ENCODE measurements around the gene CACNA1B. TPM values are rescaled to one million over a fixed set of nuclear protein-coding genes. Genes with fewer than 3 reads are reported as not detected.

CACNA1B gene
- total and polyA plus RNA-seq, 9 of the 15 experiments (the other 6 are each of a cell fraction or from before 2014, with no cell fraction given), result 0.01 to 0.04 TPM; not detected in 7

DNA sequence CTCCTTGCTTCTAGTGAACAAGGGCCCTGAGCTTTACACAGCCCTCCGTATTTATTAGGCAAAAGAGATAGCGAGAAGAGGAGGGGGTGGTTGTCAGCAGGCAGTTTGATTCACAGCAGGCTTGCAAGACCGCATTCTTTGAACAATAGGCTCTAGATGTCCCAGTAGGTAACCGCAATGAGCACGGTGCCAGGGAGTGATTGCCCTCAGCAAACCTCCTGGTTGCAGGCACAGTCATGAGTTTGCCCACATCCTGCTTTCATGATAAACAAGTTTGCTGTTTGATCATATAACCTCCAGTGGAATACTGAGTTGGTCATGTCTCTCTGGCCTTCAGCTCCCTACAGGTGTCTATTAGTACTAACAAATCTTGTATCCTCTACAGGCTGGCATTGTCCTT is 66.1 kb downstream of the CACNA1B start:
- in situ Hi-C loops (cut with MboI) (no loop called here), intact Hi-C loops (cut with micrococcal nuclease) (no loop called here)
- TF ChIP-seq, protein P1, sequence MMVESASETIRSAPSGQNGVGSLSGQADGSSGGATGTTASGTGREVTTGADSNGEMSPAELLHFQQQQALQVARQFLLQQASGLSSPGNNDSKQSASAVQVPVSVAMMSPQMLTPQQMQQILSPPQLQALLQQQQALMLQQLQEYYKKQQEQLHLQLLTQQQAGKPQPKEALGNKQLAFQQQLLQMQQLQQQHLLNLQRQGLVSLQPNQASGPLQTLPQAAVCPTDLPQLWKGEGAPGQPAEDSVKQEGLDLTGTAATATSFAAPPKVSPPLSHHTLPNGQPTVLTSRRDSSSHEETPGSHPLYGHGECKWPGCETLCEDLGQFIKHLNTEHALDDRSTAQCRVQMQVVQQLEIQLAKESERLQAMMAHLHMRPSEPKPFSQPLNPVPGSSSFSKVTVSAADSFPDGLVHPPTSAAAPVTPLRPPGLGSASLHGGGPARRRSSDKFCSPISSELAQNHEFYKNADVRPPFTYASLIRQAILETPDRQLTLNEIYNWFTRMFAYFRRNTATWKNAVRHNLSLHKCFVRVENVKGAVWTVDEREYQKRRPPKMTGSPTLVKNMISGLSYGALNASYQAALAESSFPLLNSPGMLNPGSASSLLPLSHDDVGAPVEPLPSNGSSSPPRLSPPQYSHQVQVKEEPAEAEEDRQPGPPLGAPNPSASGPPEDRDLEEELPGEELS (CRISPR knock-in tag; IDR thresholded peaks at IDR 0.05; ENCODE audit: borderline replicate concordance), result no peak
- no peak for TF ChIP-seq TAF9B (IDR thresholded peaks at IDR 0.05; ENCODE audit: partially characterized antibody)
- TF ChIP-seq ETS1 (conservative IDR thresholded peaks at IDR 0.05; ENCODE audit: control insufficient read depth, low read depth, low read length), result no peak
- TF ChIP-seq KDM1A (IDR thresholded peaks at IDR 0.05), result no peak
- no peak for TF ChIP-seq RBM39 (optimal IDR thresholded peaks at IDR 0.05; ENCODE audit: low read depth, low read length)
- no peak for TF ChIP-seq ATF3 (IDR thresholded peaks at IDR 0.05)
- no peak for TF ChIP-seq ATF3 (CRISPR knock-in tag; conservative IDR thresholded peaks at IDR 0.05)
- TF ChIP-seq, protein P2, sequence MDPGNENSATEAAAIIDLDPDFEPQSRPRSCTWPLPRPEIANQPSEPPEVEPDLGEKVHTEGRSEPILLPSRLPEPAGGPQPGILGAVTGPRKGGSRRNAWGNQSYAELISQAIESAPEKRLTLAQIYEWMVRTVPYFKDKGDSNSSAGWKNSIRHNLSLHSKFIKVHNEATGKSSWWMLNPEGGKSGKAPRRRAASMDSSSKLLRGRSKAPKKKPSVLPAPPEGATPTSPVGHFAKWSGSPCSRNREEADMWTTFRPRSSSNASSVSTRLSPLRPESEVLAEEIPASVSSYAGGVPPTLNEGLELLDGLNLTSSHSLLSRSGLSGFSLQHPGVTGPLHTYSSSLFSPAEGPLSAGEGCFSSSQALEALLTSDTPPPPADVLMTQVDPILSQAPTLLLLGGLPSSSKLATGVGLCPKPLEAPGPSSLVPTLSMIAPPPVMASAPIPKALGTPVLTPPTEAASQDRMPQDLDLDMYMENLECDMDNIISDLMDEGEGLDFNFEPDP (CRISPR knock-in tag; IDR thresholded peaks at IDR 0.05), result no peak
- TF ChIP-seq MIER1 (IDR thresholded peaks at IDR 0.05; ENCODE audit: low read depth), result no peak
- TF ChIP-seq ZNF512 (tag; IDR thresholded peaks at IDR 0.05), result no peak
- H2AFZ ChIP-seq (ENCODE audit: low read depth, low read length), result no peak overlapping the region
- no peak overlapping the region for H3K4me3 ChIP-seq
- DNase-seq (ENCODE audit: extremely low read depth in 1 of 4, low spot score in 3 of 4), result no peak
- no peak overlapping the region for H3K4me2 ChIP-seq (ENCODE audit: insufficient read depth, low read length)
- no peak for FAIRE-seq
- ChIA-PET CTCF (ENCODE audit: low intra/inter-chr PET ratio) (no interaction called here), POLR2A (interaction anchor here (0.7 kb wide), 1 partner anchor 35 kb away, joined by 3 read pairs; no protein-coding TSS in a partner anchor)
- 0% methylated on average over 5 of the region's 5 CpGs for WGBS (ENCODE audit: insufficient coverage, low coverage, missing lambda C conversion rate)
- no peaks in the 10 kb centered on the region for H3K79me2 ChIP-seq (ENCODE audit: control insufficient read depth, insufficient read depth, low read length)
- no peaks in the 10 kb centered on the region for H3K4me1 ChIP-seq (replicated peaks in 1 of 2; ENCODE audit: control insufficient read depth in 2 of 2, insufficient read depth in 2 of 2, low read length in 2 of 2)
- H3K36me3 ChIP-seq (ENCODE audit: control insufficient read depth, insufficient read depth, low read length), result no peaks in the 10 kb centered on the region
- no peaks in the 10 kb centered on the region for H3K9me1 ChIP-seq (ENCODE audit: control insufficient read depth, insufficient read depth, low read length)
- no peaks in the 10 kb centered on the region for H3K9me3 ChIP-seq (replicated peaks; ENCODE audit: control insufficient read depth, insufficient read depth, low read depth, low read length)
- no peak overlapping the region for H3K27ac ChIP-seq (ENCODE audit: extremely low read depth, low read depth, low read length)
- ATAC-seq, result no peak
- peaks cover 0 to 2% of the 10 kb centered on the region in 2 experiments; a peak in 2 of 5 replicates for H3K27me3 ChIP-seq (ENCODE audit: control insufficient read depth in 2 of 2, insufficient read depth in 2 of 2, low read length in 2 of 2)
- H3K9ac ChIP-seq (ENCODE audit: insufficient read depth in 1 of 2, low read depth in 2 of 2, low read length in 2 of 2), result no peak overlapping the region
- no peaks in the 10 kb centered on the region for H4K20me1 ChIP-seq (replicated peaks; ENCODE audit: control insufficient read depth, insufficient read depth, low read length)
- no TSS peak for BruUV-seq (replicated peaks)
